A673 (cell line): ENCODE measurements around the gene TLCD4.

ENCODE experiments used
- EZH2 ChIP-seq: fragments of 200-600 bp; sonication (generic); IDR thresholded peaks from 2 replicates; pipeline ENCODE4 v1.6.1; 2017; ENCODE audit warnings: borderline replicate concordance, low read depth, mild to moderate bottlenecking, mixed read lengths, antibody characterized with exemption, low read length; ENCODE audit not compliant: poor library complexity, severe bottlenecking
- TF ChIP-seq, protein P1 (sequence below): fragments of 300-800, 200-600 bp; sonication (generic); conservative IDR thresholded peaks from 2 replicates; pipeline ENCODE4 v1.5.1; 2017; ENCODE audit warnings: low read depth, mild to moderate bottlenecking, antibody characterized with exemption, low read length, moderate library complexity, mixed read lengths

DNA sequence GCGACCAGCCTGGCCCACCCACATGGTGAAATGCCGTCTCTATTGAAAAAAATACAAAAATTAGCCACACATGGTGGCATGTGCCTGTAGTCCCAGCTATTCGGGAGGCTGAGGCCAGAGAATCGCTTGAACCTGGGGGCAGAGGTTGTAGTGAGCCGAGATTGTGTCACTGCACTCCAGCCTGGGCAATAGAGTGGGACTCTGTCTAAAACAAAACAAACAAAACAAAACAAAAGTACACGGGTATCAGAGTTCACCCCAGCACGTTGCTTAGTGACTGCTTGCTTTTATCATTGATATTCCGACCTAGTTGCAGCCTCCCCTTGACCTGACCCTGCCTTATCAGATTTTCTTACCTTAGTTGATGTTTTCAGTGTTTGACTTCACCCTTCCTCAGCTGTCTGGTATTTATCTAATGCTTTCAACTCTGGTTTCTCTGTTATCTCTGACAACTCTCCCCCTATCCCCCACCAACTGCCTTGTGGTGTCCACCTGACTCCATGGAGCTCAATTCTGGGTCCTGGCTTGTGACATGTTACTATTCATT is 5.1 kb downstream of the TLCD4 start:
- TF ChIP-seq, protein P1, sequence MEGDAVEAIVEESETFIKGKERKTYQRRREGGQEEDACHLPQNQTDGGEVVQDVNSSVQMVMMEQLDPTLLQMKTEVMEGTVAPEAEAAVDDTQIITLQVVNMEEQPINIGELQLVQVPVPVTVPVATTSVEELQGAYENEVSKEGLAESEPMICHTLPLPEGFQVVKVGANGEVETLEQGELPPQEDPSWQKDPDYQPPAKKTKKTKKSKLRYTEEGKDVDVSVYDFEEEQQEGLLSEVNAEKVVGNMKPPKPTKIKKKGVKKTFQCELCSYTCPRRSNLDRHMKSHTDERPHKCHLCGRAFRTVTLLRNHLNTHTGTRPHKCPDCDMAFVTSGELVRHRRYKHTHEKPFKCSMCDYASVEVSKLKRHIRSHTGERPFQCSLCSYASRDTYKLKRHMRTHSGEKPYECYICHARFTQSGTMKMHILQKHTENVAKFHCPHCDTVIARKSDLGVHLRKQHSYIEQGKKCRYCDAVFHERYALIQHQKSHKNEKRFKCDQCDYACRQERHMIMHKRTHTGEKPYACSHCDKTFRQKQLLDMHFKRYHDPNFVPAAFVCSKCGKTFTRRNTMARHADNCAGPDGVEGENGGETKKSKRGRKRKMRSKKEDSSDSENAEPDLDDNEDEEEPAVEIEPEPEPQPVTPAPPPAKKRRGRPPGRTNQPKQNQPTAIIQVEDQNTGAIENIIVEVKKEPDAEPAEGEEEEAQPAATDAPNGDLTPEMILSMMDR = no peak
- TF ChIP-seq EZH2 = no peak
